ENCODE results near the gene ZBED2.
A peak's percentile ranks its signal among the peaks of the same experiment; 100 is the strongest.
"Not testable (repeated sequence)": the region's sequence is repeated elsewhere in the genome, so short reads cannot be mapped to it uniquely, and the experiment has no call there.

ZBED2 gene

DNA sequence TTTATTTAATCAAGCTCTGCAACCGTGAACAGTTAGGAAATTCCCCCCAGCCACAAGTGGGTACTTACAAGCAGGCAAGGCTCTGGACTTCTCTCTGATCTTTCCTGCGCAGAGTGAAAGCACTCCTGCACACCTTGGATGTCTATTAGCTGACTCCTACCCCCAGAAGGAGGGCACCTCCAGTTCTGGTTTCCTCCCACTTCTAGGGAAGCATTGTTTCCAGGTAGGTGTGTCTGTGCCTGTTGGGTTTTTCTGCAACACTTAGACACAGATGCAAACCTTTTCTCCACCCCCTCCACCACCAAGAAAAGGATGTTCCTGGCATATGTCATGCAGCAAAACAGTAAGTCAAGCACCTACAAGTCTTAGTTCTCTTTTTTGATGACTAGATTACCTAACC is at the start of gene ZBED2:
Gene ZBED2, minus strand, starts transcription at position 115 of the 400 bp plus-strand sequence. CDS start 1,145 bp downstream, outside the sequence.
- no peak for DNase-seq (ENCODE audit: low read depth)

DNA sequence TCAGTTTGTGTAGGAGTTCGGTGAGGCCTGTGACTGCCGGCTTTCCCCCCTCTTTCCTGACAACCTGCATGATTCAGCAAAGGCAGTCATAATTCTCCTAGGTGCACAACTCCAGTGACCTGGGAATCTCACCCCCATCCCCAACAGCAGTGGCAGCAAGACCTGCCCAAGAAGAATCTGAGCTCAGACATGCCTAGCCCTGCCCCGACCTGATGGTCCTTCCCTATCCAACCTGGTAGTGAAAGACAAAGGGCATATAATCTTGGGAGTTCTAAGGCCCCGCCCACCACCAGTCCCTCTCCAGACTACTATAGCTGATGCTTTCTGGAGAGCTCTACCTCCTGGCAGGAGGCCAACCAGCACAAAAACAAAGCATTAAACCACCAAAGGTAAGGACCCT is 44.2 kb upstream of the ZBED2 start:
- DNase-seq (ENCODE audit: low read depth) = no peak

GRCh38 chr3:111636366-111636885 is 41.3 kb upstream of the ZBED2 start:
- peak; percentile 34 for DNase-seq (ENCODE audit: low read depth)

DNA sequence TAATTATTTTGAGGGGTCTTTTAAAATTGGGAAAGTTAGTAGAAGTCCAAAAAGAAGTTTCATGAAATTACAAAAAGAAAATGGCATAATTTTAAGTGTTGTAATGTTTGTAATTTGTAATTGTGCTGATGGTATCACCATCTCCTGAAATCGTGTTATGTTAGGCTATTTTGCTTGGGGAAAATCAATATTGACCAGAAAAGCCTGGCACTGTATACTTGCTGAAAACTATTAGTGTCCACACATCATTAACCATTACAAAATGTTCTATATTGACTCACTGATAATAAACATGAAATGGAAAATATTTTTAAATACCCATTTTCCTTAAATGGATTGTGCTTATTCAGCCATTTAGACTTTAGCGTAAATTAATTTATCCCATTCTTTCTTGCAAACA is 40.3 kb upstream of the ZBED2 start:
- no peak for DNase-seq (ENCODE audit: low read depth)

DNA sequence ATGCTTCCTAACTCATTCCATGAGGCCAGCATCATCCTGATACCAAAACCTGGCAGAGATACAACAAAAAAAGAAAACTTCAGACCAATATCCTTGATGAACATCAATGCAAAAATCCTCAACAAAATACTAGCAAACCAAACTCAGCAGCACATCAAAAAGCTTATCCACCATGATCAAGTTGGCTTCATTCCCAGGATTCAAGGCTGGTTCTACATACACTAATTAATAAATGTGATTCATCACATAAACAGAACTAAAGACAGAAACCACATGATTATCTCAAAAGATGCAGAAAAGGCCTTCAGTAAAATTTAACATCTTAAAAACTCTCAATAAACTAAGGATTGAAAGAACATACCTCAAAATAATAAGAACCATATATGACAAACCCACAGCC is 35.5 kb upstream of the ZBED2 start:
- peak; percentile 52 for DNase-seq (ENCODE audit: low read depth)

- DNase-seq (ENCODE audit: low read depth) = not testable (repeated sequence)
Observed at GRCh38 chr3:111629018-111629417, 33.9 kb upstream of the ZBED2 start.

- no peak for DNase-seq (ENCODE audit: low read depth)
Observed at GRCh38 chr3:111627092-111627491, 31.9 kb upstream of the ZBED2 start.

GRCh38 chr3:111621535-111621934 is 26.4 kb upstream of the ZBED2 start:
- DNase-seq (ENCODE audit: low read depth) = peak; percentile 4

DNA sequence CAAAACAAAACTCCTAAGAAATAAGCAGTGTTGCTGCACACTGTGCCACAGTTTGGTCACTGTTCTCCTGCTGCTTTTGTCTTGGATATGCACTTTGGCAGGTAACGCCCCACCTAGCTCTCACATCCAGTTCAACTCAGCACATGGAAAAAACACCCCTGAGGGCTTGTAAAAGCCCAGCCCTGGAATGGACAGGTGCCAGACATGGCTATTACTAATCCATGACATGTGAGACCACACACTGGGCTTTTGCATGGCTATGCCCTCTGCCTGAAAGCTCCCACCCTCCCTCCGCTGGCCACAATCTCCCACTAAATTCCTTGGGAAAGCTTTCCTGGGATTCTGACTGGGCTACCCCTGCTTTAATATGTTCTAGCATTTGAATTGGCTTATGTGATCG is 24.7 kb upstream of the ZBED2 start:
- no peak for DNase-seq (ENCODE audit: low read depth)

DNA sequence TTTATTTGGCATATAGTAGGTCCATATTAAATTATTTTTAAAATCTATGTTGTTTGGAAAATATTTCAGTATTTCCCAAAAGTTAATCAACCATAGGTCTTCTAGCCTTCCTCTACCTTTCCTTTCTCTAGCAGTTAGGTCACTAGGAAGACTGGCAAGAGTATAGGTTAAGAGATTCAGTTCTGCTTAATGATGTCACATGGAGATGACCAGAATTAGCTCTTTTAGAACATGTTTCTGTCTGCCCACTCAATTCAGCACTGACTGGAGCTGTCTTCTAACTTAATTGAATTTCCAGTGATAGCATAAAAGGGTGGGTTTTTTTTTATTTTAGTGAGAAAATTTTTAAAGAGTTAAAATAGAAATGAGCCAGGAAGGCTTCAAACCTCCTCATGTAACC is 23.8 kb upstream of the ZBED2 start:
- no peak for DNase-seq (ENCODE audit: low read depth)

DNA sequence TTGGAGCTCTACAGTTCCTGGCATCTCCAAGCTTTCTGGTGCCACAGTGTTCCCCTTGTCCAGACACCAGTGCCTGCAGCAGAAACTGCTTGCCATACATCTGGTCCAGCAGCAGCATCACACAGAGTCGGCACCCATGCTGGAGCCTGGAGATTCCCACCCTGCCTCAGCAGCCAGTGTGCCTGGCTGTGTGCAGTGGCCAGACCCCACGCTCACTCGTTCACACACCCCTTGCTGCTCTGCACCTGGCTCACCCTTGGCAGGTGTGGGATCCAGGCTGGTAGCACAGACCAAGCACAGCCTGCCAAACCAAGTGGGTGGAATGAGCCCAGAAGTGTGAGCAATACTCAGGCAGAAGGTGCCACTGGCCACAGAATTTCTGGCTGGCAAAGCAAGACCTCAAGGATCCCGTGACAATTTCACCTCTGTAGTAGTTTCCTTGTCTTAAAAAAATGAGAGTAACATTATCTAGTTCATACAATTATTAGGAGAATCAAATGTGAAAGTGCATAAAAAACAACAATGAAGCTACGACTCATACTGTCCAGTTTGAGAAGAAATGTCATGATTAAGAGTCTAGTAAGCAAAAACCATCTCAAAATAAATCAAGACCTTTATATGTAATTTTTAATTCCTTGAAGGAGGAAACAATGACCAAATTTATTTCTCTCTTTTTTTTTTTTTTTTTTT is 22.9 kb upstream of the ZBED2 start:
- no peak for DNase-seq (ENCODE audit: low read depth)

DNA sequence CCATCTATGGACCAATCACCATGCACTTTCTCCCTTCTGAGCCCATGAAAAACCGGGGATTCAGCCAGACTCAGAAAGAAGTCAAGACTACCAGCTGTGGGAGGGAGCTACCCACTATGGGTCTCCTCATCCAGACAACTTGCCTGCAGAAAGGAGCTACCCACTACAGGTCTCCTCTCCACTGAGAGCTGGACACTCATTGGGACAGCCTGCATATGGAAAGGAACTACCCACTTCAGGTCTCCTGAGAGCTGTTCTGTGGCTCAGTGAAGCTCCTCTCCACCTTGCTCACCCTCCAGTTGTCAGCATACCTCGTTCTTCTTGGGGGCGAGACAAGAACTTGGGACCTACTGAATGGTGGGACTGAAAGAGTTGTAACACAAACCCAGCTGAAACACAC is 22.3 kb upstream of the ZBED2 start:
- DNase-seq (ENCODE audit: low read depth) = no peak

DNA sequence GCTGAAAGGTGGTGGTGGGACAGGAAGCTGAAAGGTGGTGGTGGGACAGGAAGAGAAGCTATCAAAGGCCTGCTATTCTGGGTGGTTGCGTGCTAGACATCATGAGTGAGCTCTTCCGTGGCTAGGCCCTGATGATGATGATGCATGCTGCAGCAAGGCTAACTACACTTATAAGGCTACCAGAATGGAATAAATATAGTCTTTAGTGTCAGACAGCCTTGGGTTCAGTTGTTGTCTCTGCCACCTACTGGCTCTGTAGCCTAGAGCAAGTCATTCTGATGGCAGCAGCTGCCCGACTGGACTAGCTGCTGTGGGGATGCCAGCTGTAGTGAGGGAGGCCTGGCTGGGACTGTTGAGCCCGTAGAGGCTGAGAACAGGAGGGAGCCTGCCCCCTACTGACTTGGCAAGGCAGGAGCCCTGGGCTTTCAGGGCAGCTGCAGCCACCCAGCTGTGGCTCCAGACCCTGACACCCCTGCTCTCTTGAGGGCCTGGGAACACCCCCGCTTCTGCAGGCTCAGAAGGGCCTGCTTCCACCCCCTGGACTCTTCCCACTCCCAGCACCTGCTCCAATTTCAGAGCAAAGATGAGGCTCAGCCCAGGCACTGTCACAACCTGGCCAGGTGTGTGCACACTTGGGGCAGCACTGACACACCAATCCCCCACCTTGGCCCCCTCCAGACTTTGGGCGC is 21.4 kb upstream of the ZBED2 start:
- peak; percentile 14 for DNase-seq (ENCODE audit: low read depth)

DNA sequence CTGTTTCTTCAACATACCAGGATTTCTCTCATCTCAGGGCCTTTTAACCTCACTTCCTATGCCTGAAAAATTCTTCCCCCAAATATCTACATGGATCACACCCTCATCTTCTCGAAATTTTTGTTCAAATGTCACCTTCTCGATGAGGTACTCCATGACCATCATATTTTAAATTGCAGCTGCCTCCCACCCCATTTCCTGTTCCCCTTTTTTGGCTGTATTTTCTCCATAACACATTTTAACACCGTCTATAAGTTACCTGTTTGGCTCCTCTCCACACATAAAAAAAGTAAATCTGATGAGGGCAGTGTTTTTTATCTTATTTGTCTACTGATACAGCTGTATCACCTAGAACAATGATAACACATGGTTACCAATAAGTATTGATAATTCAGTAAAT is 20.7 kb upstream of the ZBED2 start:
- DNase-seq (ENCODE audit: low read depth) = no peak

GRCh38 chr3:111613294-111613693 is 18.1 kb upstream of the ZBED2 start:
- no peak for DNase-seq (ENCODE audit: low read depth)

GRCh38 chr3:111610612-111611054 is 15.5 kb upstream of the ZBED2 start:
- no peak for DNase-seq (ENCODE audit: low read depth)

DNA sequence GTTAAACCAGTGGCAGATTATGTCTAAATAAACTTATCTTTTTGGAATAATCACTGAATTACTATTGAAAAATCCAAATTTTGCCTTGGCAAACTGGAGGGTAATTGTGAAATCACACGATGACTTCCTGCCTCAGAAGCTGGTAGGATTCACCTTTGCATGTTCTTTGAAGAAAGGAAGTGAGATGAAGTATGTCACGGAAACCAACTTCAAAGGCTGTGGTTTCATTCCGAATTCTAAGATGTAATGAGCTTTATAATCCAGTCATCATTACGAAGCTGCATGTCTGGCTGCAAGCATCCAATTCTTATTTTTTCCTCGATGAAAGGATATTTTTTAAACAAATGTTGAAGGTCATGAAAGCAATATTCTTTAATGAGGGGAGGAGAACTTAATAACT is 15.0 kb upstream of the ZBED2 start:
- DNase-seq (ENCODE audit: low read depth) = no peak

DNA sequence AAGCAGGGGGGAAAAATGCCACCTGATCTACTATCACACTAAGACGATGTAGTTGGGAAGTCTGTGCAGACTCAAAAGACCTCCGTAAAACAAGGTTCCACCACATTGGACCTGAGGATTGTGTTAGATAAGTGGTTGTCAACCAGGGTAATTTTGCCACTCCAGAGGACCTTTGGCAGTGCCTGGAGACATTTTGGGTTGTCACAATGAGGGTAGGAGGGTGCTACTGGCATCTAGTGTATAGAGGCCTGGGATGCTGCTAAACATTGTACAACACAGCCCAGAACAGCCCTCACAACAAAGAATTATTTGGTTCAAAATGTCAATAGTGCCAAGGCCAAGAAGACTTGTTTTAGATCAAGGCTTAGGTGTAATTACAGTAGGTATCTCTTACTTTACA is 14.6 kb upstream of the ZBED2 start:
- DNase-seq (ENCODE audit: low read depth) = no peak

DNA sequence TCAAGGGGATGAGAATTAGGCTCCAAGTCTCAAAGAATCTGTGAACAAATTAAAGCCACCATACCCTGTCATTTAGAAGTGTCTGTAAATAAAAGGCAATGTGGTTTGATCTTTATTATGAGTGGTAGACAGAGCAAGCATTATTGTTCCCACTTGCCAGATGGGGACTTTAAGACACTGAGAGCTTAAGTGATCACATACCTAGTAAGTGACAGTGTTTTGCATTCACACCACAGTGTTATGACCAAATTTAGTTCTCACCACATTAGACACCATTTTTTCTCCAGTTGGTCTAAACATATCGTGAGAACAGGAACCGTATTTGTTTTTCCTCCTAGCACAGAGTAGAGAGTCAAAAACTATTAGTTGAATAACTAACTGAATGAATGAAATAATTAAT is 13.2 kb upstream of the ZBED2 start:
- DNase-seq (ENCODE audit: low read depth) = no peak

DNA sequence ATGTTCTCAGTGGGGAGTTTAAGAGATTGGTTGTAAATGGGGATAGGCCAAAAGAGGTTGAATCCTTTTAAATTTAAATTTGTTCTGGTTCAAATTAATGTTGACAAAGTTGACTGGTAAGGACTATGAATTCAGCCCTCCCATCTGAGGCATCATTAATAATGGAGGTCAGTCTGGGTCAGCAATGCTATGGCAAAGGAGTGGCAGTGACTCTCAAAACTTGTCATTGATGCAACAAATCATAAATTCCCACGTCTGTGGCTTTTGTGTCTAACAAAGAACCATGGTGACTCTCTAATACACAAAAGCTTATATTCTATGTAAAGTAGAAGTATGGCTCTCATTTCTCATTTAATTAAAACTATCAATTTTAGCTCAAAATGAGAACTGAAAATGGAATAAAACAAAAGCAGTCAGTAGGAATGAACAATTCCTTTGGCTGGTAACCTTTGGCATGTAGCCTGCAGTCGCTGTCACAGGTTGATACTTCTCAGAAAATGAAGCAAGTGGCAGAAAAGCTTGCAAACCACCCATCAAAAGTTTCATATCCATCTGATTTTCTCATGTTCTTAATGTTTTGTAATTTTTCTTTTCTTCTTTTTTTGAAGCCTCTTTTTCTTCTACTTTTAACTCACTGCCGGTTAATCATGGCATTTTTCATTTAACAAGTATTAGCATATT is 12.2 kb upstream of the ZBED2 start:
- DNase-seq (ENCODE audit: low read depth) = no peak

DNA sequence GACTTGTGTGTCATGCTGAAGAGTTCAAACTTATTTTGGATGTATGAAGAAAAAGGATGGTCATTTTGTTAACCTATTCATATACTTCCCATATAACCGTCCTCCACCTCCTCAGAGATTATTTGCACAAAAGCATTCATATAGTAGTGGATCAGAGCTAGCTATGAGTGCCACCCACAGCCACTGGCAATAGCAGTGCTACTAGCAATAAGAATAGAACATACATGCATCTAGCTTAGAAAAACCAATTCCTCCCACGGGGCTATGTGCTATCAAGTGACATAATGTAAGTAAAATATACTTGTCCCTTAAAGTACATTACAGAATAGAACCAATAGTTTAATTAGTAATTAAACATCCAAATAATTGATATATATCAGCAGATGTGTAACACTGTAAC is 10.3 kb upstream of the ZBED2 start:
- DNase-seq (ENCODE audit: low read depth) = no peak

GRCh38 chr3:111605018-111605417 is 9.9 kb upstream of the ZBED2 start:
- DNase-seq (ENCODE audit: low read depth) = no peak

GRCh38 chr3:111604119-111604518 is 9.0 kb upstream of the ZBED2 start:
- no peak for DNase-seq (ENCODE audit: low read depth)

Data from amniotic epithelial cell (primary cell).